Peyer's patch (tissue), 4 donors: Measurements from ENCODE around the gene NUP214.

ENCODE experiments used
- POLR2A ChIP-seq, 2 donors: fragments of 450-650 bp; IDR thresholded peaks; one replicate each; pipeline ENCODE4 v1.5.1; 2017; ENCODE audit warnings: antibody characterized with exemption in 2 of 2, mild to moderate bottlenecking in 2 of 2, moderate library complexity in 2 of 2
- TF ChIP-seq, protein P1 (sequence below), 6 experiments: fragments of 450-650 bp in 4 of 6; fragments of 200-600 bp in 2 of 6; sonication (generic) in 1 of 6; IDR thresholded peaks; one replicate each; pipeline ENCODE4 v1.5.1; 2017 to 2019; ENCODE audit warnings: antibody characterized with exemption in 6 of 6, mild to moderate bottlenecking in 3 of 6, moderate library complexity in 1 of 6

DNA sequence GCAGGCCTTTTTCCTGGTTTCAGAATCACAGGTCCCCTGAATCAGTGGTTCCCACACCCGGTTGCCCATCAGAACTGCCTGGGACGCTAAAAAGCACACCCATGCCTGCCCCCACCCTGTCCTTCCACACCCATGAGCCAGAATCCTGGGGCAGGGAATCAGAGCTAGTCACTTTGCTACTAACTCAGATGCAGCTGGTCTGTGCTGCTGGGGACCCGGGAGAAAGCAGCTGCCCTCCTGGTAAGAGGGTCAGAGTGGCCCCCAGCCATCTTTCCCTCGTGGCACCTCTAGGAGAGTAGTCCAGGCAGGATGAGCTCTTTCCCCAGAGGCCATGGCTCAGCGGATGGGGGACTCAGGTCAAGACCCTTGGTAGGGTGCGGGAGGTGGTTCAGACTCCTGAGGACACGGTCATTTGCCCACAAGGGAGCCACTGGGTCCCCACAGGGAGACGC is 11.3 kb upstream of the NUP214 start:
- TF ChIP-seq, protein P1, sequence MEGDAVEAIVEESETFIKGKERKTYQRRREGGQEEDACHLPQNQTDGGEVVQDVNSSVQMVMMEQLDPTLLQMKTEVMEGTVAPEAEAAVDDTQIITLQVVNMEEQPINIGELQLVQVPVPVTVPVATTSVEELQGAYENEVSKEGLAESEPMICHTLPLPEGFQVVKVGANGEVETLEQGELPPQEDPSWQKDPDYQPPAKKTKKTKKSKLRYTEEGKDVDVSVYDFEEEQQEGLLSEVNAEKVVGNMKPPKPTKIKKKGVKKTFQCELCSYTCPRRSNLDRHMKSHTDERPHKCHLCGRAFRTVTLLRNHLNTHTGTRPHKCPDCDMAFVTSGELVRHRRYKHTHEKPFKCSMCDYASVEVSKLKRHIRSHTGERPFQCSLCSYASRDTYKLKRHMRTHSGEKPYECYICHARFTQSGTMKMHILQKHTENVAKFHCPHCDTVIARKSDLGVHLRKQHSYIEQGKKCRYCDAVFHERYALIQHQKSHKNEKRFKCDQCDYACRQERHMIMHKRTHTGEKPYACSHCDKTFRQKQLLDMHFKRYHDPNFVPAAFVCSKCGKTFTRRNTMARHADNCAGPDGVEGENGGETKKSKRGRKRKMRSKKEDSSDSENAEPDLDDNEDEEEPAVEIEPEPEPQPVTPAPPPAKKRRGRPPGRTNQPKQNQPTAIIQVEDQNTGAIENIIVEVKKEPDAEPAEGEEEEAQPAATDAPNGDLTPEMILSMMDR (IDR thresholded peaks at IDR 0.05) = no peak
- no peak for TF ChIP-seq POLR2A (IDR thresholded peaks at IDR 0.05)
